HG03460 (cell line): ENCODE measurements around the gene SVIL.
"Not testable (repeated sequence)": the region's sequence is repeated elsewhere in the genome, so short reads cannot be mapped to it uniquely, and the experiment has no call there.

Source experiments
- ATAC-seq: cut with Tn5 transposase; IDR thresholded peaks from one replicate; pipeline ENCODE4 v1.9.1; 2021; ENCODE audit not compliant: unreplicated experiment

SVIL gene

GRCh38 chr10:29546773-29547313, 87.9 kb downstream of the SVIL start:
- ATAC-seq: no peak

- ATAC-seq: no peak
Observed at GRCh38 chr10:29545122-29545521, 89.6 kb downstream of the SVIL start.

- no peak for ATAC-seq
Observed at GRCh38 chr10:29543715-29544114, 91.1 kb downstream of the SVIL start.

GRCh38 chr10:29542723-29543122, 92.0 kb downstream of the SVIL start:
- ATAC-seq: no peak

GRCh38 chr10:29541422-29542210, 93.2 kb downstream of the SVIL start:
- ATAC-seq: no peak

DNA sequence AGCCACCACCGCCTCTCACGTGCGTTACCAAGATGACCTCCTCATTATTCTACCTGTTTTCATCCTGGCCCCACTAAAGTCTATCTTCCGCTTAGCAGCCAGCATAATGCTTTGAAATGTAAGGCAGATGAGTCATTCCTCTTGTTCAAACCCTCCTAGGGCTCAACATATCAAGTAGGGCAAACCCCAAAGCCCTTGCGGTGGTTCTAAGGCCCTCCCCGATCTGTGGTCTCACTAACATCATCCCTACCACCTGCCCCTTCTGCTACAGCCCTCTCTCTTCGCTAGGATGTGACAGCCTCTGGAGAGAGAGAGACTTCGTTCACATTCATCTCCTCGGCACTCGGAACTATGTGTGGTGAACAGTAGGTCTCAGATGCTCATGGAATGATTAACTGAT, 94.8 kb downstream of the SVIL start:
- ATAC-seq: no peak

GRCh38 chr10:29539412-29539811, 95.4 kb downstream of the SVIL start:
- no peak for ATAC-seq

DNA sequence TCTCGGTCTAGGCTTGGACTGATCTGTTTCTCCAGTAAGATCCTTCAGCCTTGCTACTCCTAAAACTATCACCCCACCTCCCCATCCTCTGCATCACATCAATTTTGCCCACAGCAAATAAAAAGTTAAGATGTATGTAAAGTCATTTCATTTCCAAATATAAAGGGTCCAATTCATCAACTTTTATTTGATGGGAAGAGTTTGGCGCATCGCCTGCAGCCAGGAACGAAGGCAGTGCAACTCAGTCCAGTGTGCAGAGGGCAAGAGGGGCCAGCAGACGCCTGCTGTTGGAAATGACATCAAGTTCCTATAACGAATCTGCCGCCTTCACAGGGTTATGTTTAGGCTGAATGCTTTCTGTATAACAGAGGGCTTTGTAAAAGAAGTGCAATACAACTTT, 97.0 kb downstream of the SVIL start:
- no peak for ATAC-seq

GRCh38 chr10:29536691-29537090, 98.1 kb downstream of the SVIL start:
- ATAC-seq: not testable (repeated sequence)

DNA sequence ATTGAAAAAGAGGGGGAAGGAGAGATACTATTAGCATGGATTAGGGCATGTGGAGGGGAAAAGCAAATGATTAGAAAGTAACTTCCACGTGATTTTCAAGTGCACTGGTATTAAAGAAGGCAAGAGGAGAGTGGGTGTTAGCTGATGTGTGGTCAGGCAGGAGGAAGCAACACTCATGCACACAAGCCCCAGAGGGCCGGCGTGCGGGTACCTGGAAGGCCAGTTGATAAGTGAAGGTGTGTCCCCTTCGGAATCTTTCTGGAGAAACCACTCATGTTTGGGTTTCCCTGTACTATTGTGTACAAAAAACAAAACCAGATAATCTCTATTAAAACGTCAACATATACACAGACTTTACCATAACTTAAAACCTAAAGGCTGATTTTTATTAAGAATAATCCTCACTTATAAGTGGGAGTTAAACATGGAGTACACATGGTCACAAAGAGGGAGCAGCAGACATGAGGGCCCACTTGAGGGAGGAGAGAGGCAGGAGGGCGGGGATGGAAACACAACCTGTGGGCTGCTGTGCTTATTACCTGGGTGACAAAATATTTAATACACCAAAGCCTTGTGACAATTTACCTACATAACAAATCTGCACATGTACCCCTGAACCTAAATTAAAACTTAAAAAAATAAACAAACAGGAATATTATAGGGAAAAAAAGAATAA, 98.9 kb downstream of the SVIL start:
- ATAC-seq: no peak

DNA sequence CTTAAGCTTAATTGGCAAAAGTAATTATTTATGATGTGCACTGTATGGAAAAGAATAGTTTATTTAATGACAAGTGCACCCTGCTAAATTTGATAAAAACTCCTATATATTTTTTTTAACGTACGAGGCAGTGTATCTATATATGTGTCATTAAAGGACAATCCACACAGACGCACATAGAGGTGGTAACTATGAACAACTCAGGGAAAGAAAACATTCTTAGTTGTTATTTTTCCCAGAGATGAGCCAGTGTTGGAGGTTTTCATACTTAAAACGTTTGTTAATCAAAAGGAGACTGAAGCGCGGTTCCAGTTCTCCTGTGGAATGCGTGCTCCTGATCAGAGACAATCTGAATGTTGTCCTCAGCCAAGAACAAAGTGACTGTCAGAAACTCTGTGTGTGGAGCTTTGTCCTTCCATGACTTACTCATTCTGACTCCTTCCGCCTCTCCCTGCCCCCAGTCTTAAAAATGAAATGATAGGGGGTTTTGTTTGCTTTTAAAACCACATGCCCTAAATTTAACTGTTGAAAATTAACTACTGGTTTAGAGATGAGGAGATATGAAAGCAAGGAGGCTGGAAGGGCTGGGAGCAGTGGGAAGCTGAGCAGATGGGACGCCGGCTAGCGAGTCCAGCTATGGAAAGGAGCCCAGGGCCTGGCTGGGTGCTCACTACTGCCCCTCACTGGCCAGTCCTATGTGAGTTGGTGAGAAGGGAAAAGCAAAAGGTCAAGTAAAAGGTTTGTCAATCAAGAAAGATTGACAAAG, 99.6 kb downstream of the SVIL start:
- no peak for ATAC-seq

GRCh38 chr10:29534590-29534989, 100.2 kb downstream of the SVIL start:
- no peak for ATAC-seq

DNA sequence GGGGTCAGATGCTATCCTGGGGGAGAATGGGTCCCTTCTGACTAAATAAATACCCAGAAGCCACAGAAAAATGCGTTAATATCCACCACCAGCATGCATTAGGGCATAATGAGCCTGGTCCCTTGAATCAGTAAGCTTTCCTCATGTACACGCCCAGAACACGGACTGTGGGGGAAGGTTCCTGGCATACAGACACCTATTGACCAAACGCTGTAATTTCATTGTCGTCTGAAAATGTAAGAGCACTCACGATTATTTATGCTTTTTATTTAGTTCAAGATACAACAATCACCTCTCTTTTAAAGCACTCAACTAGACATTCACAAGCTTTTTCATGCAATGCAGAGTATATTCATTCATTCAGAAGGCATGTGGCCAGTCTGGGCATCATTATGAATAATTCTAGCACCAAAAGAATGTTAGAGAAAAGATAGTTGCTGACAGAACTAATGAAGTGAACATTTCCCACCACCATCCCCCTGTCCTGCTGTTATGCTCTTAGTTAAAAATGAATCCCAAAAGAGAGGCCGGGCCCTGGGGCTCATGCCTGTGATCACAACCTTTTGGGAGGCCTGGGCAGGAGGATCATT, 101.0 kb downstream of the SVIL start:
- no peak for ATAC-seq

GRCh38 chr10:29533046-29533445, 101.7 kb downstream of the SVIL start:
- ATAC-seq: no peak

GRCh38 chr10:29532256-29532878, 102.4 kb downstream of the SVIL start:
- no peak for ATAC-seq

DNA sequence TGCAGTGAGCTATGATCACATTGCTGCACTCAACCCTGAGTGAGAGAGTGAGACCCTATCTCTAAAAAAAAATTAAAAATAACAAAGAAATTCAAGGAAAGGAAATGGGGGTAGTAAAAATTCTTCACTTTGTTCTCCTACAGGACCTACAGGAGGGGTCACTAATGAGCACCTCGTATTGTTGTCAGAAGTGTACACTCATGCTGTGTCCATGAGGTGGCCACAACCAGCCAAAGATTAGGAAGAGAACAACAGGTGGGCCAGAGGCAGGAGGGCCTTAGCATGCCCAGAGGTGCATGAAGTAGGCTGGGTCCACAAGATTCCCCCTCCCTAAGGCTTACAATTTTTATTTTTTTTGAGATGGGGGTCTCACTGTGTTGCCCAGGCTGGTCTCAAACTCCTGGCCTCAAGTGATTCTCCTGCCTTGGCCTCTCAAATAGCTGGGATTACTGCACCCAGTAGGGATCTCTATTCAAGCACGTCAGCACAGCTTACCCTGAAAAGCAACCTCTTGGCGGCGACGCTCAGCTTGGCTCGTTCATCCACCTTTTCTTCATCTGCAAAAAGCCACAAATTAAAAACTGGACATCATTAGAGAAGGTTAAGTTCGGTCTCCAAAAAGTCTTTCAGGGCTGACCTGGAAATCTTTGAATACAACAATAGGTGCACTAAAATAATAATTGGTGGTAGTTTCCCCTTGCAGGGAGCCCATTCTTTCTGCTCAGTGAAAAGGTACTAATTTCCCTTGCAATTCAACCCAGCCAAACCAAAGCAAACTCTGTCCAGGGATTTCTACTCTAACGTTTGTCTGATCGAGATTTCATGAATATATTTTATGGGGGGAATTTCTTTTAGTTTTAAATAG, 104.4 kb downstream of the SVIL start:
- ATAC-seq: no peak

GRCh38 chr10:29529146-29529545, 105.6 kb downstream of the SVIL start:
- ATAC-seq: no peak

DNA sequence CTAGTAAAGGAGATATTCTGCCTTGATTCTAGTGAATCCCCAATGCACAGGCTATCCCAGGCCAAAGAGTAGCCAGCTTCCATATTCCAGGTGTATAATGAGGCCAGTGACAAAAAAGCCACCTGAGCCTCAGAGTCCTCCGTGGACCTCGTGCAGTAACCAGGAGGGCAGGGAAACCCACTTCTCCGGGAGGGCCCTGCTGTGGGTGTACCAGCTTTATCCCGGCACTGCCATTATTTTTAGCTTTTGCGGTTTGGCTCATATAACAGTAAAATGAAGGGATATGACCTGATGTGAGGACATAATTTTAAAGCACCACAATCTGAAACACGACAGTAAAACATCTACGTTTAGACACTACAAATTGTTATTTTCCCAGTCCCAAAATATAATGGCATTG, 109.0 kb downstream of the SVIL start:
- ATAC-seq: no peak

DNA sequence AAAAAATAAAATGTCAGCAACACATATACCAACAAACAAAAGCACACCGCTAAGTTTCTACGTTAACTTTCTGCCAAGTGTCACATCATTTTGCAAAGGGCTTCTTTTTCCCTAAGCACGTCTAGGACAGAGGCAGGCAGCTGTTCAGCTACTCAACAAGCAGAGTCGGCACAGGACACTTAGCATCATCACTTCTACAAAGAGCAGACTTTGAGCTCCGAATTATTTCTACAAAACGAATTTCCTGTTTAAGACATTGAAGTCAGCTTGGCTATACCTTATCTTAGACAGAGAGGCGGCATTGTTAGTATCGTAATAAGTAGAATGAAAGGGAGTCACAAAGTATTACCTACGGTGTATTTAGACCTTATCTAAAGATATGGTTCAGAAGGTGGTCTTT, 110.1 kb downstream of the SVIL start:
- ATAC-seq: no peak

GRCh38 chr10:29524294-29524693, 110.5 kb downstream of the SVIL start:
- ATAC-seq: no peak
